GM06990 (cell line): ENCODE results near the gene BAG5.
"Not testable (repeated sequence)": the region's sequence is repeated elsewhere in the genome, so short reads cannot be mapped to it uniquely, and the experiment has no call there.

Experiments
- DNase-seq: peaks from one replicate; pipeline ENCODE4 v3.0.0-alpha.2; 2011; ENCODE audit not compliant: insufficient read length; ENCODE audit errors: extremely low read depth
- H3K27me3 ChIP-seq: replicated peaks from 2 replicates; pipeline ENCODE4 v1.6.0; 2011; ENCODE audit warnings: low read length; ENCODE audit not compliant: control insufficient read depth, insufficient read depth
- H3K36me3 ChIP-seq: 2 replicates; pipeline ENCODE4 v1.5.1; 2011; ENCODE audit warnings: low read length; ENCODE audit not compliant: control insufficient read depth, insufficient read depth
- H3K4me3 ChIP-seq: replicated peaks from 2 replicates; pipeline ENCODE4 v1.5.1; 2011; ENCODE audit warnings: low read depth, mild to moderate bottlenecking, control low read depth, low read length
- CTCF ChIP-seq: IDR thresholded peaks from 2 replicates; pipeline ENCODE4 v1.5.1; 2011; ENCODE audit warnings: low read length, control low read depth, mild to moderate bottlenecking, inconsistent platforms; ENCODE audit not compliant: insufficient read depth, poor library complexity, severe bottlenecking

BAG5 gene, protein sequence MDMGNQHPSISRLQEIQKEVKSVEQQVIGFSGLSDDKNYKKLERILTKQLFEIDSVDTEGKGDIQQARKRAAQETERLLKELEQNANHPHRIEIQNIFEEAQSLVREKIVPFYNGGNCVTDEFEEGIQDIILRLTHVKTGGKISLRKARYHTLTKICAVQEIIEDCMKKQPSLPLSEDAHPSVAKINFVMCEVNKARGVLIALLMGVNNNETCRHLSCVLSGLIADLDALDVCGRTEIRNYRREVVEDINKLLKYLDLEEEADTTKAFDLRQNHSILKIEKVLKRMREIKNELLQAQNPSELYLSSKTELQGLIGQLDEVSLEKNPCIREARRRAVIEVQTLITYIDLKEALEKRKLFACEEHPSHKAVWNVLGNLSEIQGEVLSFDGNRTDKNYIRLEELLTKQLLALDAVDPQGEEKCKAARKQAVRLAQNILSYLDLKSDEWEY

GRCh38 chr14:103562429-103563225, at the start of gene BAG5, which contains the start of gene COA8:
TSS of gene BAG5 (minus strand) at chr14:103562657. CDS start at chr14:103561164, 1,493 bp downstream.
TSS of gene COA8 (plus strand) at chr14:103562960. CDS start at chr14:103563002, 42 bp downstream.
- no peak for TF ChIP-seq CTCF
- H3K36me3 ChIP-seq: peaks cover 10% of the 10 kb centered on the region
- peak within 1 kb of the TSS; percentile 99 for H3K4me3 ChIP-seq
- DNase-seq: peak; percentile 95
- no peaks in the 10 kb centered on the region for H3K27me3 ChIP-seq

DNA sequence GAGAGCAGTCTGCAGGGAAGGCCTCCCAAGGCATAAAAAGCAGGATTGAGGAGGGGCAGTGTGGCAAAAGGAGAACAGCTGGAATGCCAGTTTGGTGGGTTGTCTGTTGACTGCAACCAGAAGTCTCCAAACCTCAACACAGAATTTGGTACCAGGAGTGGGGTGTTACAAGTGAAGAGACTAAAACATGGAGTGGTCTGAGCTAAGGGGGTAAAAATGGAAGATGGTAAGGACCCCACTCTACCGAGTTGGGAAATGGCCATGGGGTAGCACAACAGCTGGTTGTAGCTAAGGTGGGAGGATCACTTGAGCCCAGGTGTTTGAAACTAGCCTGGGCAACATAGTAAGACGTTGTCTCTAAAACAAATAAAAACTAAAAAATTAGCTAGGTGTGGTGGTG, 48.8 kb upstream of the BAG5 start:
- no peak for DNase-seq
- Histone ChIP-seq H3K27me3 (no peaks in the 10 kb centered on the region; the same call in 1 of the 2 replicates), H3K4me3 (no peak overlapping the region), H3K36me3 (no peaks in the 10 kb centered on the region)
- no peak for TF ChIP-seq CTCF

DNA sequence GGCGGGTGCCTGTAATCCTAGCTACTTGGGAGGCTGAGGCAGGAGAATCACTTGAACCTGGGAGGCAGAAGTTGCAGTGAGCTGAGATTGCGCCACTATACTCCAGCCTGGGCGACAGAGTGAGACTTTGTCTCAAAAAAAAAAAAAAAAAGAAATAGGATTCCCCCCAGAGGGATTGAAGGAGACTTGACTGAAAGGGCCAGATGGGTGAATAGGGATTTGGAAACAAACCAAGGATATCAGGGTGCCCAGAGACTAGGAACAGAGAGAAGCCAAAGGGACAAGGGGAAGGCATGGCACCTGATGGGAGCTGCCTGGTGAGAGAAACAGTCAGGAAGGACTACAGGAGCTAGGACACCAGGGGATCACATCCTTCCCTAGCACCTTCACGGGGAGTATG, 46.6 kb upstream of the BAG5 start:
- not testable (repeated sequence) for H3K27me3 ChIP-seq, H3K36me3 ChIP-seq, H3K4me3 ChIP-seq, DNase-seq

DNA sequence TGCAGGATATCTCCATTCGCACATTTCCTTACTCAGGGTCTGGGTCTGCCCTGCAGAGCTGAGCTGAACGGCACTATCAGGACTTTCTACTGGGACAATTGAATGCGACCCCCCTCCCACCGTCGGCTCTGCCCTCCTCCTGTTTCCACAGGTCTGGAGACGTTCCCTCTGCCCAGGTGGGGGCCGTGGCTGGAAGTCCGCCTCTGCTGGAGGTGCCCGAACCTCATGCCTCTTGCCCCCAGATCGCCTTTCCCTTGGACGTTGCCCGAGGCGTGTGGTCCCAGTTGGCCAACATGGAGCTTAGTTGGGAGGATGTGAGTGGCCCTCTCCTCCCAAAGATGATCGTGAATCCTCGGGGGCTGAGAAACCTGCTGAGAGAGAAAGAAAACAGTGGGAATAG, 45.4 kb upstream of the BAG5 start:
- H3K36me3 ChIP-seq: no peaks in the 10 kb centered on the region
- no peak for TF ChIP-seq CTCF
- no peaks in the 10 kb centered on the region; the same call in 1 of the 2 replicates for H3K27me3 ChIP-seq
- no peak overlapping the region for H3K4me3 ChIP-seq
- no peak for DNase-seq

DNA sequence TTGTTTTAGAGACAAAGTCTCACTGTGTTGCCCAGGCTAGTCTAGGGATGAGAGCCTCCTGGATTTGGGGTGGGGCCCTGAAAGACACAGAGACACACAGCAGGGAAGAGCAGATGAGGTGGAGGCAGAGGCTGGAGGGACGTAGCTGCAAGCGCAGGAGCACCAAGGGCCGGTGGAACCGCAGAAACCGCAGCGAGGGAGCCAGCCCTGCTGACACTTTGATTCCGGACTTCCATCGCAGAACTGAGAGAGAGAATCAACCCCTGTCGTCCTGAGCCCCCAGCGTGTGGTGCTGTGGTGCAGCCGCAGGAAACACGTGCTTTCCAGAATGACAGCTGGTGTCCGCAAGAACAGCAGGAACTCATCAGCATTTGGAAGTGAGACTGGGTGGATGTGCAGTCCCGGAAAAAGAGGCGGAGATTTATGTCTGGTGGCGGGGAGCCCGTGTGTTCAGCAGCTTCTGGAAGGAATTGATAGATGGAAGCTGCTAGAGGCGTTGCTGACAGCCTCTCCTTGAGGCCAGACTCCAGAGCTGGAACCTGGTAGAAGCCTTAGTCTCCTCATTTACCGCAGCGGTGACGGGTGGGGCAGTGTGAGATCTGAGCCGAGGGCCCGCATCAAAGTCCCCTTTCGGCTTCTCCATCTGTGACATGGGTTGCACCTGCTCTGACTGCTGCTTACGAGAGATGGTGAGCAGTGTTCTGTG, 44.7 kb upstream of the BAG5 start:
- peak overlapping the region; percentile 12; the same call in 1 of the 2 replicates for H3K4me3 ChIP-seq
- H3K27me3 ChIP-seq: no peaks in the 10 kb centered on the region; the same call in 1 of the 2 replicates
- DNase-seq: peak; percentile 81
- H3K36me3 ChIP-seq: no peaks in the 10 kb centered on the region
- TF ChIP-seq CTCF: peak; percentile 22

GRCh38 chr14:103604620-103605019, 42.2 kb upstream of the BAG5 start:
- Histone ChIP-seq H3K27me3 (no peaks in the 10 kb centered on the region; the same call in 1 of the 2 replicates), H3K4me3 (no peak overlapping the region), H3K36me3 (no peaks in the 10 kb centered on the region)
- DNase-seq: no peak
- no peak for TF ChIP-seq CTCF
